GM18502 (cell line): ENCODE data around the gene UBAP1L.
"Not testable (repeated sequence)": the region's sequence is repeated elsewhere in the genome, so short reads cannot be mapped to it uniquely, and the experiment has no call there.

Experiments
- ATAC-seq: cut with Tn5 transposase; IDR thresholded peaks from one replicate; pipeline ENCODE4 v1.9.1; 2021; ENCODE audit warnings: mild to moderate bottlenecking; ENCODE audit not compliant: unreplicated experiment, poor library complexity

UBAP1L gene

DNA sequence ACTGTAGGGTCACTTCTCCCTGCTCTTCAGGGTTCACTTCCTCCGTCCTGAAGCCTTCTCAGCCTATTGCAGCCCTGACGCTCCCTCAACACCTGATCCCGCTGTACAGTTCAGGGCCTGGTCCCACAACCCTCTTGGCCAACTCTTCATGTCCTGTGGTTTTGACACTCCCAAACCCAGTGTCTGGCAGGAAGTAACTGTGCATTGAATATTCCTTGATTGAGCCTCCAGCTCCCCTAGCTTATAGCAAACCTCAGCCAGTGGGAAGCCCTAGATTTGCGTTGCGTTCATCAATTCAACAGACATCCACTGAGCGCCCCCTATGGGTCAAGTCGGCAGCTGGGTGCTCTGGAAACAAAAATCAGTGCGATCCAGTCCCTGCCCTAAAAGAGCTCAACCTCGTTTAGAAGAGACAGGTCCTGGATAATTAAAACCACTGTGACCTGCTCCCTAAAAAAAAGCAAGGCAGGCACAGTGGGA is 13.5 kb downstream of the UBAP1L start:
- ATAC-seq, result no peak

GRCh38 chr15:65100442-65100841 is 14.6 kb downstream of the UBAP1L start:
- no peak for ATAC-seq

- ATAC-seq, result not testable (repeated sequence)
Observed at GRCh38 chr15:65099801-65100200, 15.2 kb downstream of the UBAP1L start.

GRCh38 chr15:65099336-65099735 is 15.7 kb downstream of the UBAP1L start:
- ATAC-seq, result no peak

DNA sequence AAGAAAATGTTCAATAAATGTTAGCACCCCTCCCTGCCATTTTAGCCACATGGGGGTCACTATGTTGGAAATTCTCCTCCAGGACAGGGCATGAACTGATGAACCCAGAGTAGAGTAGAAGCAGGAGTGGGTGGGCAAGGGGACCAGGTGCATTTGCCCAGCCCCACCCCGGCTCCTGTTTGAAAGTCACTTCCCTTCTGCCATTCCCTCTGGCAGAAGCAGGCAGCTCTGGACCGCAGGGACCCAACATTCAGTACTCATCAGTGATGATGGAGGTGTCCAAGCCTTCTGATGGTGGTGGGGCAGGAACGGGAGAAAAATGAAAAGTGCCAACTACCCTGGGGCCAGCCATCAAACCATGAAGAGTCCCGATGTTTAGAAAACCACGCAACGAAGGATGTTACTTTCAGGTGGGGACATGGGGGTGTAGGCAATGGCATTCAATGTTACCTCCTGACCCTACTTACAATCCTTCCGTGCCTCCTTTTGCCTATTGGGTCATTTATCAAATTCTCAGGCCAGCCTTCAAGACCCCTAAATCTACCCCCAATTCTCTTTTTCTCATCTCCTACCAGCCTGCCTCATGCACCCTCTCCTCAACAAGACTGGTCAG is 17.2 kb downstream of the UBAP1L start:
- ATAC-seq, result no peak

DNA sequence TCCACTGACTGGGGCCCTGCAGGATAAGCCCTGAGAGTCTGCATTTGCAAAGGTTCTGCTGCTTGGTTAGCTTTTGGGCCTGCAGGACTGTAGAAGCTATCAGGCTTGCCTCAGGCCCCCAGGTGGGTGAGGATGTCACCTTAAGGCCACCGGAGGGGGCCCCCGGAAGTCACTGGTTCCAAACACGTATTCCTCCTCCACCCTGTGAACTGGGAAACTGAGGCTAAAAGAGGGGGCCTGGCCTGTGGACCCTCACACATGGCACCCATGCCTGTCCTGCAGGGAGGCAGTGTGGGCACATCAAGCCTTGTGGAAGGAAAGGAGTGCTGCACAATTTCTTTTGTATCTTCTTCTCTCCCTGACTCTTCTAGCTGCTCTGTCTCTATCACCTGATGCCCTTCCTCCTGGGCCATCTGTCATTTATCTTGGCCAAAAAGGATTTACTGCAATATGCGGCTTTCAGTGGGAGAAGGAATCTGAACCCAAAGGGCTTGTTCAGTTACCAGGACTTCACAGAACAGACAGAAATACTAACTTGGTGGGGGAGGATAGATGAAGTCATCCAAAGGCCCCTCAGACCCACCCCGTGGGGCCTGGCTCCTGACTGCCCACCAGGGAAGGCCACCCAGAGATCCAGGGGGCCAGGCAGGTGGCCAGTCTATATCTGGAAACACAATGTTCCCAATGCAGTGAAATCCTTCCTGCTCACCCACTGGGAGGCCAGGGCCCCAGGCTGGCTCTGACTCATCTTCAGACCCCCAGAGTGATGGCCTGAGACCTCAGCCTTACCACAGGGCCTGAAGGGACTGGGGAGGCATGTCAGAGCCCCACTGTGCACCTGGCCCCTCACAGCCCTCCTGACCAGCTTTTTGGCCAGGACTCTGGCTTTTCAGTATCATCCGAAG is 18.3 kb downstream of the UBAP1L start:
- no peak for ATAC-seq

DNA sequence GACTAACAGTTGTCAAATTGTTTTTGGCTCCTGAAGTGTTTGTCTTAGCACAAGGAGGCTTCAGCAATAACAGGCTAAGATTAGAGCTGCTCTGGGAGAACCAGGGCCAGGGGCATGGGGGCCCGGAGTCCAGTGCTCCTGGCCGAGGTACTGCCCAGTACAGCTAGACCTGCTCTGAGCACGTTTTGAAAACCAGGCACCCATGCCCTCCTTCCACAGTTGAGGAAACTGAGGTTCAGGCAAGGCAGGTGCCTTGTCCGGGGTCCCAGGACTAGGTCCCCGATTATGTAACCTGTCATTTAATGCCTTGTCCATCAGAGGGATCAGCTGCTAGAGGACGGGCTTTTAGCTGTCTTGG is 19.3 kb downstream of the UBAP1L start:
- no peak for ATAC-seq

- no peak for ATAC-seq
Observed at GRCh38 chr15:65095011-65095746, 19.8 kb downstream of the UBAP1L start.

GRCh38 chr15:65094294-65094995 is 20.6 kb downstream of the UBAP1L start:
- no peak for ATAC-seq

GRCh38 chr15:65093793-65094170 is 21.2 kb downstream of the UBAP1L start:
- ATAC-seq, result not testable (repeated sequence)

DNA sequence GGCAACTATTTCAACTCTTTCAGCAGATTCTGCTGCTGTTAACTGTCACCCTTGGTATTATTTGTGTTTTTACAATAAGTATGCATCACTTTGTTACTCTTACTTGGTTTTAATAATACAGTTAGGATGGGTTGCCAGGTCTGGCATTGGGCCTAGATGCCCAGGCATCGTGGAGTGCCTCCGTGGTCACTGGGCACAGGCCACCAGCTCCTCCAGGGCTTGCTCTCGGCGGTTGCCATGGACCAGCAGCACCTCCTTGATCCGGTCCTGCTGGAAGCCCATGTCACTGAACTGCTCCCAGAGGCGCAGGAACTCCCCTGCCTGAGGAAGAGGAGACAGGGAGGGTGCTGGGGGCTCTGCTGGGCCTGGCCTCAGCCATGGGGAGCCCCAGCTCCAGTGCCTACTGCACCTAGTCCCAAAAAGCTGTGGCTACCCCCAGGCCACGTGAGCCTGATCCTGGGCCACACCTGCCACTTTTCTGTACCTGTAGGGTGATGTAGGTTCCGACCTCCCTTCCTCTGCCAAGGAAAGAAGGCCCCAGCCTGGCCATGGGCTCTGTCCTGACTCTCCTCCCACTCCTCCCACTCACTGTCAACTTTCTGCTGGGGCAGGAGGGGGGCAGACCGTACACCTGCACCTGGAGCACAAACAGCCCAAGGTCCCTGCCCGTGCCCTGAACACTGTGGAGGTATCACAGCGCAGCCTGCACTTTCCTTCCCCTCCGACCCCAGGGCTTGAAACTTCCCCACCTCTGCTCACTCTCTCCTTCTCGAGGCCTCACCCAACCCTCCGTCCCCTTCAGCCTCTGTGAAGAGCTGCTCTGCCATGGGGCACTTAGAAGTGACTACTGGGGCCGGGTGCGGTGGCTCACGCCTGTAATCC is 21.8 kb downstream of the UBAP1L start:
- no peak for ATAC-seq

DNA sequence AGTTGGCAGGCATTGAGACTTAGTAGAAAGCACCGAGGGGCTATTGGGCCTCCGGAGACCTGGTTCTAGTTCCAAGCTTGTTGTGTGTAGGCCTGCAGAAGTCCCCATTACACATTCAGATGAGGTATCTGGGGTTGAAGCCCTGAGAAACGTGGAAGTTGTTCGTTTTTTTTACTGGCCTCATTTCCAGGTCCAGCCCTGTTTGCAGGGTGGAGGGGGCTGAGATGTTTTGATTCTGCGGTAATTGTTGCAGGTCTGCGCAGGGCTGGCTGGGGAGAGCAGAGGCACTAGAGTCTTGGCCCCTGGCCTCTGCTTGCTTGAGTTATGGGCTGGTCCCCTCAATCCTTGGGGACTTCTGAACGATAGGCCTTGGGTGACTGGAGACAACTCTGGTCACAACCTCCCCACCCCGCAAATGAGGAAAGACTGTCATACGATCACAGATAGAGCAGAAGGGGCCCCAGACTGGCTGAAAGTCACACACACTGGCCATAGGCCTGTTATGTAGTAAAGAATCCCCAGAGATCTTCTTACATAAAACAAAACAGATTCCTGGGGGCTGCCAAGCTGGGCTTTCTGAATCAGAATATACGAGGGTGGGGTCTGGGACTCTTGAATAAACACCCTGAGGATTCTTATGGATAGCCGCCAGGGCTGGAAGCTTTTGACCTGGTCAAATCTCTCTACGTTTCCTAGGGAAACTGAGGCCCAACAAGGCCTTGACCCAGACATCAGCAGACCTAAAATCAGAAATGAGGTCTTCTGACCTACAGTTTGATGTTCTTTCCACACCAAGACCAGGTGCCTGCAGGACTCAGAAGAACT is 22.8 kb downstream of the UBAP1L start:
- ATAC-seq, result no peak

DNA sequence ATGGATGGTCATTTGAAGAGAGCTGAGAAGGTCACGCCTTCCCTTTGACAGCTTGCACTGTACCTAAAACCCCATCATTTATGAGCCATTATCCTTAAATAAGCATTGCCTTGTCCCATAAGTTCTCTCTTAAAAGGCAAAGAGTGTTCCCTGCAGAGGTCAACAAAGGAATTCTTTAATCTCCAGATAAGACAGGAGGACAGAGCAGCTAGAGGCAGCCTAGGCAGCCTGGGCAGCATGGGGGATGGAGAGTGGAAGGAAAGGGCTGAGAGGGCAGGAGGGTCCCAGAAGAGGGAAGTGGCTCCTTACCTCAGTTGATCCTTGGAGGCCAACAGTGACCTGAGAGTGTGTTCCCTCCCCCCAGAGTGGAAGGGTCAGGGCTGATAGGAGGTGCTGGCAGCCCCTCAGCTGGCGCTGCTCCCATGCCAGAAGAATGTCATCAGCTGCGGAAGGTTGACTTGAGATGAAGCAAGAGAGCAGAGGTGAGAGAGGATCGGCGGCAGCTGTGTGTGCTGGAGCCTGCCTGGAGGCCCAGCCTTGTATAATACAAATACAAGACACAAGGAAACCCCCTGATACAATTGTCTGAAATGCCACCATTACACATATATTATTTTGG is 25.7 kb downstream of the UBAP1L start:
- ATAC-seq, result no peak

GRCh38 chr15:65088643-65089021 is 26.4 kb downstream of the UBAP1L start:
- ATAC-seq, result no peak

DNA sequence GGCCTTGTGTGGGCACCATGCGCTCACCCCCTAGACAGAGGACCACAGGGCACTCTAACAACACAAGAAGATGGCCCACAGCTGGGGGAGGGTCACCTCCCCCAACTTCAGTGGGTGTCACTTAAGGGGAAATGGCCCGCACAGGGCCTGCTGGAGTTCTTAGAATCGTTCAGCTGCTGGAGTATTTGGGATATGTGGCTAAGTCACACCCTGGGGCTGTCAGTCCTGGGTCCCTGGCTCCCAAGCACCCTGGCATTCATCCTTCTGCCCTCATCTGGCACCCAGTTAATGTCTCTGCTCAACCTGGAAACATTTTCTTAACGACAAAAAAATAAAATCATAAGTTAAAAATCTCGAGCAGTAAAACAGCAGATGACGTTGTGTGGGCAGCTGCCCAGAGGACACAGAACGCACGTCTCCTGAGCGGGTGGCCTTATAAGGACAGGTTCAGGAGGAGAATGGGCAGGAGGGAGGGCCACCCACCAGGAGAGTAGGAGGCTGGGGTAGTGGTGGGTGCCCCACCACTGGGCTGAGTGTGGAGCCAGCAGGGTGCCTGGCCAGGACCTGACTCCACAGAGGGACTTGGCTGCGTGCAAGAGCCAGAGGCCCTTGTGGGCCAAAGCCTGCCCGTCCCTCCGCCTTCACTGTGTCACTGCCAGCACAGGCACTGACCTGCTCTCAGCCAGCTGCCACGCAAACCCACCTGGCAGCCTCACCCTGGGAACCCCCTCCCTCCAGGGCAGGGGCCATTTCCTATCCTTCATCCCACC is 26.9 kb downstream of the UBAP1L start:
- no peak for ATAC-seq

GRCh38 chr15:65087411-65087810 is 27.6 kb downstream of the UBAP1L start:
- no peak for ATAC-seq

GRCh38 chr15:65086680-65087111 is 28.3 kb downstream of the UBAP1L start:
- no peak for ATAC-seq
